Fibroblast of mammary gland (primary cell): ENCODE results near the gene HELZ2.

Experiments
- DNase-seq: peaks from one replicate; pipeline ENCODE4 v3.0.0-alpha.2; 2010; ENCODE audit warnings: low read depth
- H3K4me3 ChIP-seq: 2 replicates; pipeline ENCODE4 v1.5.1; 2011; ENCODE audit warnings: low read depth, mild to moderate bottlenecking, low read length, moderate library complexity; ENCODE audit not compliant: control insufficient read depth
- TF ChIP-seq, protein P1 (sequence below): conservative IDR thresholded peaks from 2 replicates; pipeline ENCODE4 v1.5.1; 2011; ENCODE audit warnings: low read depth, low read length, inconsistent platforms; ENCODE audit not compliant: control insufficient read depth, insufficient read depth

HELZ2 gene

GRCh38 chr20:63585616-63586565 is 11.9 kb upstream of the HELZ2 start:
- DNase-seq, result no peak
- TF ChIP-seq, protein P1, sequence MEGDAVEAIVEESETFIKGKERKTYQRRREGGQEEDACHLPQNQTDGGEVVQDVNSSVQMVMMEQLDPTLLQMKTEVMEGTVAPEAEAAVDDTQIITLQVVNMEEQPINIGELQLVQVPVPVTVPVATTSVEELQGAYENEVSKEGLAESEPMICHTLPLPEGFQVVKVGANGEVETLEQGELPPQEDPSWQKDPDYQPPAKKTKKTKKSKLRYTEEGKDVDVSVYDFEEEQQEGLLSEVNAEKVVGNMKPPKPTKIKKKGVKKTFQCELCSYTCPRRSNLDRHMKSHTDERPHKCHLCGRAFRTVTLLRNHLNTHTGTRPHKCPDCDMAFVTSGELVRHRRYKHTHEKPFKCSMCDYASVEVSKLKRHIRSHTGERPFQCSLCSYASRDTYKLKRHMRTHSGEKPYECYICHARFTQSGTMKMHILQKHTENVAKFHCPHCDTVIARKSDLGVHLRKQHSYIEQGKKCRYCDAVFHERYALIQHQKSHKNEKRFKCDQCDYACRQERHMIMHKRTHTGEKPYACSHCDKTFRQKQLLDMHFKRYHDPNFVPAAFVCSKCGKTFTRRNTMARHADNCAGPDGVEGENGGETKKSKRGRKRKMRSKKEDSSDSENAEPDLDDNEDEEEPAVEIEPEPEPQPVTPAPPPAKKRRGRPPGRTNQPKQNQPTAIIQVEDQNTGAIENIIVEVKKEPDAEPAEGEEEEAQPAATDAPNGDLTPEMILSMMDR, result no peak
- H3K4me3 ChIP-seq, result no peak overlapping the region

- DNase-seq, result no peak
- TF ChIP-seq, protein P1, result no peak
- no peak overlapping the region for H3K4me3 ChIP-seq
These were observed 8.5 kb upstream of the HELZ2 start for GRCh38 chr20:63582382-63583063.

GRCh38 chr20:63580796-63581461 is 6.9 kb upstream of the HELZ2 start:
- TF ChIP-seq, protein P1, result peak; percentile 47
- DNase-seq, result peak; percentile 60
- H3K4me3 ChIP-seq, result no peak overlapping the region

GRCh38 chr20:63579017-63579694 is 5.1 kb upstream of the HELZ2 start:
- TF ChIP-seq, protein P1, result no peak
- no peak for DNase-seq
- H3K4me3 ChIP-seq, result no peak overlapping the region

- no peak overlapping the region for H3K4me3 ChIP-seq
- TF ChIP-seq, protein P1, result no peak
- DNase-seq, result no peak
These were observed 4.4 kb upstream of the HELZ2 start for GRCh38 chr20:63578224-63579016.

DNA sequence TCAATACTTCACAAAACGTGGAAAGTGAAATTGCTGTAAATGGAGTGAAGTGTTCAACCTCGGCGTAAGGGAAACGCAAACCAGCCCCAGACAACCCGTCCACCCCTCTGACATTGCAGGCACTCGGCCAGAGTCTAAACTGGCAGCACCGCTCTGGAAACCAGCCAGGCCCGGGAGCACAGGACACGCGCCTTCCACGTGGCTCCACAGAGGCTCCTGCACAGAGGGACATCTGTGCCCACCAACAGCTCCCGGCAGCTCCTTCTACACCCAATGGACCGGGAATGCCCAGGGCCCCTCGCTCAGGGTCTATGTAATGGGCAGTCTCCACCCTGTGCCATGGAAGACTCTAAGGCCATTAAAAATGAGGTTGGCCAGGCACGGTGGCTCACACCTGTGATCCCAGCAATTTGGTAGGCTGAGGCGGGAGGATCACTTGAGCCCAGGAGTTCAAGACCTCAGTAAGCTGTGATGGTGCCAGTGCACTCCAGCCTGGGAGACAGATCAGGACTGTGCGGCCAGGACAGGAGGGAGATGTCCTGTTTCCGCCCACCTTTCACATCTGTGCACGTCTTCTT is 3.4 kb upstream of the HELZ2 start:
- DNase-seq, result no peak
- no peak overlapping the region for H3K4me3 ChIP-seq
- TF ChIP-seq, protein P1, result no peak
